Measurements from ENCODE around the gene NOG. TPM values are rescaled to one million over a fixed set of nuclear protein-coding genes. Genes with fewer than 3 reads are reported as not detected.
A peak's percentile ranks its signal among the peaks of the same experiment; 100 is the strongest.

Gene NOG
- total RNA-seq, 4 donors from 2014 or later: 2.7 to 8.4 (median 3.2) TPM; not detected in 1

GRCh38 chr17:56557682-56558081 is 35.8 kb upstream of the NOG start:
- H3K4me3 ChIP-seq: no peak overlapping the region
- H3K4me1 ChIP-seq: no peaks in the 10 kb centered on the region
- TF ChIP-seq CTCF (IDR thresholded peaks at IDR 0.05) (no peak), POLR2A (IDR thresholded peaks at IDR 0.05) (no peak), EP300 (IDR thresholded peaks at IDR 0.05) (no peak), POLR2AphosphoS5 (IDR thresholded peaks at IDR 0.05) (no peak)
- H3K36me3 ChIP-seq: no peaks in the 10 kb centered on the region
- H3K27ac ChIP-seq: no peak overlapping the region
- no peak for ATAC-seq
- 60 to 92% methylated on average over 2 to 4 of the region's 8 CpGs for WGBS, 2 donors (ENCODE audit: low coverage in 1 of 2)
- peaks cover 4% of the 10 kb centered on the region for H3K27me3 ChIP-seq
- H3K9me3 ChIP-seq: no peaks in the 10 kb centered on the region

GRCh38 chr17:56558088-56558487 is 35.4 kb upstream of the NOG start:
- Histone ChIP-seq H3K4me1 (no peaks in the 10 kb centered on the region), H3K27ac (no peak overlapping the region), H3K36me3 (no peaks in the 10 kb centered on the region), H3K9me3 (no peaks in the 10 kb centered on the region), H3K27me3 (peaks cover 4% of the 10 kb centered on the region), H3K4me3 (no peak overlapping the region)
- 77 to 80% methylated on average over 1 to 6 of the region's 7 CpGs for WGBS, 2 donors (ENCODE audit: low coverage in 1 of 2)
- no peak for ATAC-seq
- TF ChIP-seq CTCF (IDR thresholded peaks at IDR 0.05): no peak
- no peak for TF ChIP-seq POLR2AphosphoS5 (IDR thresholded peaks at IDR 0.05)
- TF ChIP-seq EP300 (IDR thresholded peaks at IDR 0.05): no peak
- no peak for TF ChIP-seq POLR2A (IDR thresholded peaks at IDR 0.05)

- TF ChIP-seq POLR2AphosphoS5 (IDR thresholded peaks at IDR 0.05) (no peak), POLR2A (IDR thresholded peaks at IDR 0.05) (no peak), EP300 (IDR thresholded peaks at IDR 0.05) (no peak), CTCF (IDR thresholded peaks at IDR 0.05) (no peak)
- 60 to 80% methylated on average over 1 of the region's 3 CpGs for WGBS, 2 donors (ENCODE audit: low coverage in 1 of 2)
- Histone ChIP-seq H3K27ac (no peak overlapping the region), H3K27me3 (no peaks in the 10 kb centered on the region), H3K4me1 (no peaks in the 10 kb centered on the region), H3K9me3 (no peaks in the 10 kb centered on the region), H3K36me3 (no peaks in the 10 kb centered on the region), H3K4me3 (no peak overlapping the region)
- no peak for ATAC-seq
Measured at GRCh38 chr17:56570199-56570598, 23.3 kb upstream of the NOG start.

GRCh38 chr17:56571456-56571855 is 22.0 kb upstream of the NOG start:
- Histone ChIP-seq H3K4me1 (no peaks in the 10 kb centered on the region), H3K36me3 (no peaks in the 10 kb centered on the region), H3K4me3 (no peak overlapping the region), H3K27me3 (no peaks in the 10 kb centered on the region), H3K9me3 (no peaks in the 10 kb centered on the region), H3K27ac (no peak overlapping the region)
- TF ChIP-seq EP300 (IDR thresholded peaks at IDR 0.05) (no peak), CTCF (IDR thresholded peaks at IDR 0.05) (no peak), POLR2AphosphoS5 (IDR thresholded peaks at IDR 0.05) (no peak), POLR2A (IDR thresholded peaks at IDR 0.05) (no peak)
- ATAC-seq: no peak
- WGBS, 2 donors (ENCODE audit: low coverage in 1 of 2): 63 to 80% methylated on average over 1 of the region's 1 CpG

- Histone ChIP-seq H3K4me3 (peak overlapping the region in 1 of 2 donors; percentile 5), H3K27me3 (peaks cover 3% of the 10 kb centered on the region), H3K27ac (no peak overlapping the region), H3K4me1 (peaks cover 0 to 13% (median 0%) of the 10 kb centered on the region in 3 donors), H3K9me3 (no peaks in the 10 kb centered on the region), H3K36me3 (no peaks in the 10 kb centered on the region)
- WGBS, 2 donors (ENCODE audit: low coverage in 1 of 2): 42% methylated on average over 5 of the region's 5 CpGs; no CpG with 5 or more reads in 1 of the 2 donors
- TF ChIP-seq EP300 (IDR thresholded peaks at IDR 0.05) (no peak), CTCF (IDR thresholded peaks at IDR 0.05) (no peak)
- ATAC-seq: no peak
Measured at GRCh38 chr17:56577190-56577842, 16.2 kb upstream of the NOG start.
